OCI-LY3 (cell line): Measurements from ENCODE around the gene CTCF.

ENCODE experiments used
- H2AFZ ChIP-seq: fragments of 200-600, 300-600 bp; shearing (Covaris generic); 2 replicates; pipeline ENCODE4 v1.6.0; 2014; ENCODE audit warnings: antibody characterized with exemption, low read depth, low read length
- H3K27ac ChIP-seq: fragments of 200-600, 300-600 bp; sonication (generic); 2 replicates; pipeline ENCODE4 v1.5.1; 2014; ENCODE audit warnings: mild to moderate bottlenecking, low read length, moderate library complexity, mixed read lengths
- H3K27me3 ChIP-seq: fragments of 200-600, 300-600 bp; sonication (generic); 2 replicates; pipeline ENCODE4 v1.6.1; 2014; ENCODE audit warnings: low read depth, low read length, mixed read lengths
- H3K36me3 ChIP-seq: fragments of 200-600, 300-600 bp; sonication (generic); replicated peaks from 2 replicates; pipeline ENCODE3; 2014; ENCODE audit warnings: low read depth, low read length, mixed read lengths
- H3K4me1 ChIP-seq: fragments of 300-600, 200-600 bp; sonication (generic); 2 replicates; pipeline ENCODE4 v1.6.1; 2014; ENCODE audit warnings: low read length, mixed read lengths
- H3K4me2 ChIP-seq: fragments of 200-600, 300-600 bp; sonication (generic); 2 replicates; pipeline ENCODE4 v1.6.1; 2014; ENCODE audit warnings: low read length, mixed read lengths
- H3K4me3 ChIP-seq: fragments of 300-600, 200-600 bp; sonication (generic); 2 replicates; pipeline ENCODE4 v1.5.1; 2014; ENCODE audit warnings: antibody characterized with exemption, mild to moderate bottlenecking, low read length, moderate library complexity
- H3K79me2 ChIP-seq: fragments of 300-600, 200-600 bp; shearing (Covaris generic); 2 replicates; pipeline ENCODE4 v1.6.1; 2014; ENCODE audit warnings: mild to moderate bottlenecking, low read length, mixed read lengths
- H3K9ac ChIP-seq: fragments of 300-600, 200-600 bp; shearing (Covaris generic); 2 replicates; pipeline ENCODE4 v1.6.0; 2014; ENCODE audit warnings: mild to moderate bottlenecking, low read length, moderate library complexity
- H3K9me3 ChIP-seq: fragments of 200-600, 300-600 bp; shearing (Covaris generic); 2 replicates; pipeline ENCODE4 v1.6.1; 2014; ENCODE audit warnings: low read length, mixed read lengths; ENCODE audit not compliant: insufficient read depth
- H4K20me1 ChIP-seq: fragments of 200-600, 300-600 bp; sonication (generic); 2 replicates; pipeline ENCODE4 v1.6.1; 2016; ENCODE audit warnings: low read length, mixed read lengths; ENCODE audit not compliant: insufficient read depth
- CTCF ChIP-seq: fragments of 200-600, 300-600 bp; sonication (generic); IDR thresholded peaks from 2 replicates; pipeline ENCODE4 v1.5.1; 2014; ENCODE audit warnings: antibody characterized with exemption, low read length, low read depth
- EZH2phosphoT487 ChIP-seq: fragments of 200-600 bp; shearing (Covaris generic); IDR thresholded peaks from 2 replicates; pipeline ENCODE4 v1.6.1; 2018; ENCODE audit warnings: antibody characterized with exemption, mixed run types, low read depth

The CTCF gene

GRCh38 chr16:67649494-67649931 lies 87.2 kb downstream of the CTCF start:
- Histone ChIP-seq H3K4me1 (peaks cover 6% of the 10 kb centered on the region; the same call in 1 of the 2 replicates), H4K20me1 (no peaks in the 10 kb centered on the region), H2AFZ (no peak overlapping the region), H3K9ac (no peak overlapping the region), H3K4me3 (no peak overlapping the region), H3K79me2 (peaks cover 8% of the 10 kb centered on the region; the same call in 1 of the 2 replicates), H3K27me3 (no peaks in the 10 kb centered on the region), H3K27ac (no peak overlapping the region), H3K36me3 (peaks cover 13% of the 10 kb centered on the region), H3K4me2 (no peak overlapping the region), H3K9me3 (no peaks in the 10 kb centered on the region)
- no peak for TF ChIP-seq CTCF
- no peak for TF ChIP-seq EZH2phosphoT487

GRCh38 chr16:67650023-67650422 lies 87.7 kb downstream of the CTCF start:
- no peak overlapping the region for H3K9ac ChIP-seq

GRCh38 chr16:67651039-67651438 lies 88.7 kb downstream of the CTCF start:
- no peaks in the 10 kb centered on the region for H3K4me1 ChIP-seq
- no peak overlapping the region for H3K9ac ChIP-seq
- H3K4me3 ChIP-seq: no peak overlapping the region
- TF ChIP-seq EZH2phosphoT487: no peak
- no peak for TF ChIP-seq CTCF
- peaks cover 13% of the 10 kb centered on the region for H3K36me3 ChIP-seq
- H3K9me3 ChIP-seq: no peaks in the 10 kb centered on the region
- H3K27ac ChIP-seq: no peak overlapping the region
- no peaks in the 10 kb centered on the region for H3K79me2 ChIP-seq
- no peak overlapping the region for H2AFZ ChIP-seq
- H3K27me3 ChIP-seq: no peaks in the 10 kb centered on the region
- no peak overlapping the region for H3K4me2 ChIP-seq
- no peaks in the 10 kb centered on the region for H4K20me1 ChIP-seq

More at GRCh38 chr16:67650023-67650422, 87.7 kb downstream of the CTCF start:
- H3K27me3 ChIP-seq: no peaks in the 10 kb centered on the region
- TF ChIP-seq CTCF: no peak
- no peak for TF ChIP-seq EZH2phosphoT487
- no peak overlapping the region for H3K4me3 ChIP-seq
- no peaks in the 10 kb centered on the region for H4K20me1 ChIP-seq
- peaks cover 8% of the 10 kb centered on the region; the same call in 1 of the 2 replicates for H3K79me2 ChIP-seq
- H3K9me3 ChIP-seq: no peaks in the 10 kb centered on the region
- H3K4me1 ChIP-seq: peaks cover 6% of the 10 kb centered on the region; the same call in 1 of the 2 replicates
- no peak overlapping the region for H3K4me2 ChIP-seq
- H3K36me3 ChIP-seq: peaks cover 13% of the 10 kb centered on the region
- no peak overlapping the region for H2AFZ ChIP-seq
- H3K27ac ChIP-seq: no peak overlapping the region

GRCh38 chr16:67651847-67652246 lies 89.5 kb downstream of the CTCF start:
- Histone ChIP-seq H3K27ac (no peak overlapping the region), H3K4me3 (no peak overlapping the region), H3K79me2 (no peaks in the 10 kb centered on the region), H3K4me1 (no peaks in the 10 kb centered on the region), H3K9me3 (no peaks in the 10 kb centered on the region), H3K36me3 (peaks cover 21% of the 10 kb centered on the region), H3K9ac (no peak overlapping the region), H4K20me1 (no peaks in the 10 kb centered on the region), H3K27me3 (no peaks in the 10 kb centered on the region), H2AFZ (no peak overlapping the region), H3K4me2 (no peak overlapping the region)
- no peak for TF ChIP-seq EZH2phosphoT487
- TF ChIP-seq CTCF: no peak
